ENCODE data around the gene C2CD4C. TPM values are rescaled to one million over a fixed set of nuclear protein-coding genes. Genes with fewer than 3 reads are reported as not detected.

The C2CD4C gene
- total RNA-seq, 1 experiment from 2014 or later, result 14.6 TPM

GRCh38 chr19:456547-457110 is 47.7 kb upstream of the C2CD4C start:
- no peak overlapping the region for H4K8ac ChIP-seq (replicated peaks; ENCODE audit: insufficient read length, low read depth, low read length)
- no peak overlapping the region for H3T11ph ChIP-seq (ENCODE audit: low read length)
- no peaks in the 10 kb centered on the region for H3K4me1 ChIP-seq (ENCODE audit: insufficient read depth, low read length)
- Mint-ChIP-seq H3K27ac (no peak overlapping the region), H3K9me3 (peaks cover 4 to 10% of the 10 kb centered on the region in 2 experiments), H3K36me3 (ENCODE audit: insufficient read depth in 1 of 3, low read depth in 3 of 3) (peaks cover 0 to 5% (median 3%) of the 10 kb centered on the region in 3 experiments; a peak in 5 of 7 replicates), H3K27me3 (ENCODE audit: low read depth) (peaks cover 18% of the 10 kb centered on the region), H3K4me1 (peaks cover 4 to 6% of the 10 kb centered on the region in 2 experiments; a peak in 3 of 4 replicates), H3K4me3 (no peak overlapping the region)
- no peaks in the 10 kb centered on the region for H3K9me3 ChIP-seq (ENCODE audit: control insufficient read depth, low read depth, low read length)
- no peaks in the 10 kb centered on the region for H3K79me1 ChIP-seq (ENCODE audit: insufficient read depth, low read depth, low read length, poor library complexity, severe bottlenecking)
- no peak overlapping the region for H3K23ac ChIP-seq (ENCODE audit: insufficient read length, low read depth, low read length)
- H4K20me1 ChIP-seq (ENCODE audit: control insufficient read depth, insufficient read depth, insufficient read length), result no peaks in the 10 kb centered on the region
- no peak overlapping the region for H3K14ac ChIP-seq (ENCODE audit: insufficient read depth, low read length)
- H3K56ac ChIP-seq (ENCODE audit: insufficient read length, low read depth, low read length), result no peak overlapping the region
- H2AFZ ChIP-seq (ENCODE audit: low read length), result no peak overlapping the region
- no peak overlapping the region for H2BK20ac ChIP-seq (ENCODE audit: low read depth, low read length, poor library complexity, severe bottlenecking)
- H2BK12ac ChIP-seq (ENCODE audit: insufficient read length, low read depth, low read length), result no peak overlapping the region
- no peak overlapping the region for H2BK120ac ChIP-seq (ENCODE audit: low read depth, low read length, poor library complexity, severe bottlenecking)
- no peak overlapping the region for H3K4me2 ChIP-seq (ENCODE audit: insufficient read depth, insufficient read length, low read length)
- H3K4ac ChIP-seq (ENCODE audit: low read depth, low read length), result no peak overlapping the region
- no peak overlapping the region for H3K9ac ChIP-seq (ENCODE audit: extremely low read depth, insufficient read length, low read length)
- no peak overlapping the region for H2BK5ac ChIP-seq (ENCODE audit: insufficient read length, low read length)
- H3K27me3 ChIP-seq (ENCODE audit: insufficient read depth, low read length), result no peaks in the 10 kb centered on the region; the same call in 1 of the 2 replicates
- no peak overlapping the region for H3K18ac ChIP-seq (ENCODE audit: insufficient read length, low read depth, low read length)
- DNase-seq, result no peak
- H4K5ac ChIP-seq (ENCODE audit: insufficient read length, low read depth, low read length), result no peak overlapping the region
- no CpG with 5 or more reads among the region's 18 CpGs for WGBS (ENCODE audit: extremely low coverage, insufficient read length, low lambda C conversion rate)
- no peak overlapping the region for H2BK15ac ChIP-seq (ENCODE audit: low read depth, low read length)
- no peak for TF ChIP-seq CTCF (conservative IDR thresholded peaks at IDR 0.05)
- no peak overlapping the region for H3K27ac ChIP-seq (ENCODE audit: insufficient read length, low read depth, low read length)
- no peaks in the 10 kb centered on the region for H3K79me2 ChIP-seq (ENCODE audit: insufficient read depth, low read length)
- H3K23me2 ChIP-seq (ENCODE audit: insufficient read length, low read depth, low read length, poor library complexity, severe bottlenecking), result peaks cover 5% of the 10 kb centered on the region
- no peak overlapping the region for H4K91ac ChIP-seq (ENCODE audit: insufficient read length, low read depth, low read length)
- H2AK5ac ChIP-seq (ENCODE audit: insufficient read length, low read length), result no peak overlapping the region
